SU-DHL-6 (cell line): ENCODE results near the gene CLDN11.

Experiments
- H2AFZ ChIP-seq: fragments of 200-600 bp; sonication (generic); 2 replicates; pipeline ENCODE4 v1.6.1; 2014; ENCODE audit warnings: low read depth, mild to moderate bottlenecking, moderate library complexity, mixed read lengths, antibody characterized with exemption, low read length; ENCODE audit not compliant: severe bottlenecking
- H3F3A ChIP-seq: fragments of 200-600 bp; shearing (Covaris generic); 2 replicates; pipeline ENCODE4 v1.6.0; 2016; ENCODE audit warnings: antibody characterized with exemption, mild to moderate bottlenecking; ENCODE audit not compliant: insufficient read depth
- H3K27ac ChIP-seq: fragments of 200-600 bp; sonication (generic); 2 replicates; pipeline ENCODE4 v1.5.1; 2016; ENCODE audit warnings: low read depth, mild to moderate bottlenecking, low read length, moderate library complexity, mixed read lengths
- H3K27me3 ChIP-seq: fragments of 200-600 bp; sonication (generic), shearing (Covaris generic); 2 replicates; pipeline ENCODE4 v1.6.0; 2014; ENCODE audit warnings: mild to moderate bottlenecking, low read length
- H3K36me3 ChIP-seq: fragments of 200-600 bp; sonication (generic); 2 replicates; pipeline ENCODE4 v1.6.1; 2014; ENCODE audit warnings: mild to moderate bottlenecking, low read length, mixed read lengths
- H3K4me2 ChIP-seq: fragments of 300-600, 200-600 bp; shearing (Covaris generic), sonication (generic); 2 replicates; pipeline ENCODE4 v1.6.0; 2014; ENCODE audit warnings: low read length, low read depth, mild to moderate bottlenecking; ENCODE audit not compliant: poor library complexity, severe bottlenecking
- H3K4me3 ChIP-seq: fragments of 200-600 bp; sonication (generic); 2 replicates; pipeline ENCODE4 v1.5.1; 2014; ENCODE audit warnings: antibody characterized with exemption, low read length, mild to moderate bottlenecking, mixed read lengths; ENCODE audit not compliant: insufficient read depth, poor library complexity, severe bottlenecking
- H3K79me2 ChIP-seq: fragments of 200-600 bp; sonication (generic); 2 replicates; pipeline ENCODE4 v1.6.1; 2014; ENCODE audit warnings: mild to moderate bottlenecking, low read length, moderate library complexity; ENCODE audit not compliant: insufficient read depth
- H3K9ac ChIP-seq: fragments of 200-600 bp; sonication (generic); 2 replicates; pipeline ENCODE4 v1.7.0; 2014; ENCODE audit warnings: mild to moderate bottlenecking, low read length
- H3K9me2 ChIP-seq: fragments of 200-600 bp; sonication (generic); replicated peaks from 2 replicates; pipeline ENCODE4 v1.6.1; 2014; ENCODE audit warnings: low read length; ENCODE audit not compliant: insufficient read depth
- H3K9me3 ChIP-seq: fragments of 200-600 bp; sonication (generic); 2 replicates; pipeline ENCODE4 v1.6.1; 2014; ENCODE audit warnings: low read length, mixed read lengths; ENCODE audit not compliant: insufficient read depth
- H4K20me1 ChIP-seq: fragments of 200-600 bp; sonication (generic); 2 replicates; pipeline ENCODE4 v1.6.1; 2014; ENCODE audit warnings: low read depth, mild to moderate bottlenecking, antibody characterized with exemption, low read length, moderate library complexity, mixed read lengths
- EZH2phosphoT487 ChIP-seq: fragments of 200-600 bp; sonication (generic), shearing (Covaris generic); conservative IDR thresholded peaks from 2 replicates; pipeline ENCODE4 v1.6.1; 2018; ENCODE audit warnings: mild to moderate bottlenecking, antibody characterized with exemption, low read length, moderate library complexity, mixed read lengths
- TF ChIP-seq, protein P1 (sequence below): fragments of 200-600 bp; sonication (generic); IDR thresholded peaks from one replicate; pipeline ENCODE4 v1.5.1; 2017; ENCODE audit warnings: antibody characterized with exemption, mild to moderate bottlenecking, low read length, moderate library complexity; ENCODE audit not compliant: insufficient read depth, poor library complexity, severe bottlenecking

CLDN11 gene

DNA sequence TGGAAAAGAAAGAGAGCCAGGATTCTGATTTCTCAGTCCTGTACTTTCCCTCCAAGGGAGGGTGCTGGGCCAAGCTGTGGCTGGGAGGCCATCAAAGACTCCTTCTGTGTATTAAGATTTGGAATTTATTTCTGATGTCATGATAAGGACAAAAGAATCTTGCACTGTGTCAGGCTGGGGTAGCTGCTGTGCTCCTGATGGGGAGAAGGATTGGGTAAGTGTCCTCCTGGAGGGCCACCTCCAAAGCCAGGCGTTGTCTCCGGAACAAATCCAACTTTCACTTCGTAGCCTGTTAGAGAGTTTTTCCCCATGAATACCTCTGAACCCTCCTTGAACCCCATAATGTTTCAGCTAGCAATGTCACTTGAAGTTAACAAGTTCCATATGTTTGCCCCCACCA lies 29.9 kb downstream of the CLDN11 start:
- Histone ChIP-seq H4K20me1 (no peaks in the 10 kb centered on the region), H3K27me3 (no peaks in the 10 kb centered on the region), H3K36me3 (no peaks in the 10 kb centered on the region), H3K4me3 (no peak overlapping the region), H3K79me2 (no peaks in the 10 kb centered on the region), H3K4me2 (no peak overlapping the region), H3K27ac (no peak overlapping the region), H3F3A (no peaks in the 10 kb centered on the region), H3K9me3 (no peaks in the 10 kb centered on the region), H2AFZ (no peak overlapping the region), H3K9me2 (no peaks in the 10 kb centered on the region), H3K9ac (no peak overlapping the region)
- TF ChIP-seq EZH2phosphoT487, result no peak

DNA sequence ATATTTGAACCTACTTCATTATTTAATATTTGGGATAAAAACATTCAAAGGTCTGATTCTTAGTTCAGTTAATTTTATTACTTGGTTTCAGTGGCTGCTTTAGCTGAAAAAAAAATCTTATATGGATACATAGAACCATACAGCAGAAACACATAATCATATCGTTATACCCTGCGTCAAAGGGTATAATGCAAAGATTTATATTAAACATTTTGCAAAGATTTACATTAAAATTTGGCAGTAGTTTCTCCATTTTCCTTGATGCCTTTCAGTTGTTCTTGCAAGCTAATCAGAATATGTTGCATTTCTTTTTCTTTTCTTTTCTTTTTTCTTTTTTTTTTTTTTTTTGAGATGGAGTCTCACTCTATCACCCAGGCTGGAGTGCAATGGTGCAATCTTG lies 31.4 kb downstream of the CLDN11 start:
- Histone ChIP-seq H3K79me2 (no peaks in the 10 kb centered on the region), H3K9me2 (no peaks in the 10 kb centered on the region), H3K9ac (no peak overlapping the region), H3K27ac (no peak overlapping the region), H3K9me3 (no peaks in the 10 kb centered on the region), H4K20me1 (no peaks in the 10 kb centered on the region), H3F3A (no peaks in the 10 kb centered on the region), H2AFZ (no peak overlapping the region), H3K4me2 (no peak overlapping the region), H3K36me3 (no peaks in the 10 kb centered on the region), H3K27me3 (no peaks in the 10 kb centered on the region), H3K4me3 (no peak overlapping the region)
- TF ChIP-seq EZH2phosphoT487, result no peak
- TF ChIP-seq, protein P1, sequence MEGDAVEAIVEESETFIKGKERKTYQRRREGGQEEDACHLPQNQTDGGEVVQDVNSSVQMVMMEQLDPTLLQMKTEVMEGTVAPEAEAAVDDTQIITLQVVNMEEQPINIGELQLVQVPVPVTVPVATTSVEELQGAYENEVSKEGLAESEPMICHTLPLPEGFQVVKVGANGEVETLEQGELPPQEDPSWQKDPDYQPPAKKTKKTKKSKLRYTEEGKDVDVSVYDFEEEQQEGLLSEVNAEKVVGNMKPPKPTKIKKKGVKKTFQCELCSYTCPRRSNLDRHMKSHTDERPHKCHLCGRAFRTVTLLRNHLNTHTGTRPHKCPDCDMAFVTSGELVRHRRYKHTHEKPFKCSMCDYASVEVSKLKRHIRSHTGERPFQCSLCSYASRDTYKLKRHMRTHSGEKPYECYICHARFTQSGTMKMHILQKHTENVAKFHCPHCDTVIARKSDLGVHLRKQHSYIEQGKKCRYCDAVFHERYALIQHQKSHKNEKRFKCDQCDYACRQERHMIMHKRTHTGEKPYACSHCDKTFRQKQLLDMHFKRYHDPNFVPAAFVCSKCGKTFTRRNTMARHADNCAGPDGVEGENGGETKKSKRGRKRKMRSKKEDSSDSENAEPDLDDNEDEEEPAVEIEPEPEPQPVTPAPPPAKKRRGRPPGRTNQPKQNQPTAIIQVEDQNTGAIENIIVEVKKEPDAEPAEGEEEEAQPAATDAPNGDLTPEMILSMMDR, result no peak

DNA sequence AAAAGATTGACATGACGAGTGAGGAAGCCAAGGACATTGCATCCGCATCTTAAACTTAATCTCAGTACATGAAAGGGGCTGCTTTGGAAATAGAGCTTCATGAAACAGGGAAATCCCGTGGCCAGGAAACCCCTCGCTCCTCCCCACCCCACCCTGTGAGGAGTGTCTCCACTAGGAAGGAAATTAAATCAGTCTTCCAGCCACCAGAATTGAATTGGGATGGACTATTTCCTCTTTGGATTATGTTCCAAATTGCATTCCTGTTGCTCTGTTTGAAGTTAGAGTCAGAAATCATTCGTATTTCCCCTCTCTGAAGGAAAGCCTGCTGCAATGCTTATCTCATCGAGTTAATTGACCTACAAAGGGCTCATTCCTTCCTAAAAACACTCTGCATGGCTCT lies 35.8 kb downstream of the CLDN11 start:
- Histone ChIP-seq H3K9me2 (no peaks in the 10 kb centered on the region), H2AFZ (no peak overlapping the region), H3K27ac (no peak overlapping the region), H3K4me2 (no peak overlapping the region), H3K4me3 (no peak overlapping the region), H3F3A (no peaks in the 10 kb centered on the region), H3K9me3 (0 out of 2 replicates have a peak, but pooled peaks cover 3% of the 10 kb centered on the region), H3K79me2 (no peaks in the 10 kb centered on the region), H4K20me1 (no peaks in the 10 kb centered on the region), H3K27me3 (no peaks in the 10 kb centered on the region), H3K9ac (no peak overlapping the region), H3K36me3 (no peaks in the 10 kb centered on the region)
- no peak for TF ChIP-seq EZH2phosphoT487
- TF ChIP-seq, protein P1, result no peak

- no peak overlapping the region for H3K4me2 ChIP-seq
- no peaks in the 10 kb centered on the region for H3K36me3 ChIP-seq
- 0 out of 2 replicates have a peak, but pooled peaks cover 3% of the 10 kb centered on the region for H3K9me3 ChIP-seq
- H3K79me2 ChIP-seq, result no peaks in the 10 kb centered on the region
- H3K27me3 ChIP-seq, result no peaks in the 10 kb centered on the region
- H3K9me2 ChIP-seq, result no peaks in the 10 kb centered on the region
- TF ChIP-seq, protein P1, result no peak
- no peak for TF ChIP-seq EZH2phosphoT487
- no peaks in the 10 kb centered on the region for H3F3A ChIP-seq
- H3K4me3 ChIP-seq, result no peak overlapping the region
- no peak overlapping the region for H2AFZ ChIP-seq
- no peaks in the 10 kb centered on the region for H4K20me1 ChIP-seq
- no peak overlapping the region for H3K27ac ChIP-seq
- H3K9ac ChIP-seq, result no peak overlapping the region
These were observed 39.6 kb downstream of the CLDN11 start for GRCh38 chr3:170458285-170458684.
